ENCODE measurements around the gene ARHGEF40.

Gene ARHGEF40

DNA sequence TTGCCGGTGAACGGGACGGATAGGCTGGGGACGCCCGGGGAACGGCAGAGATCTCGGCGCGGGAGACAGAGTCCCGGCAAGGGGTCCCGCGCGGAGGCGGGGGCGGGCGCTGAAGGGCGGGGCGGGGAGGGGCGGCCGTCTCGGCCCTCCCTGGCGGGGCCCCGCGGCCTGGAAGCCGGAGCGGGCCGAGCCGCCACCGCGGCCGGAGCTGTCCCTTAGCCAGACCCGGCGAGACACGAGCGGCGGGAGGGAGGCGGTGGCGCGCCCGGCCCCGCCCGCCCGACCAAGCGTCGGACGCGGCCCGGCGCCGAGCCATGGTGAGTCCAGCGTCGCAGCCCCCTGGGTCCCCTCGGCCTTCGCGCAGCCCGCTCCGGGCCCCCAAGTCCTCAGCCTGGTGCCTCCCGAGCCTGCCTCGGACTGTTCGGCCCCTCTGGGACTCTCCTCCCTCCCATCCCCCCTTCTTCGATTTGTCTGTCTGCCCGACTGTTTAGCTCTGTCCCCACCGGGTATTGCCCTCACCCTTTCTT, at the start of gene ARHGEF40:
Gene ARHGEF40, plus strand, starts transcription at position 222 of the 527 bp plus-strand sequence. Its CDS starts 93 bp downstream, at position 315.
- no peak for DNase-seq

DNA sequence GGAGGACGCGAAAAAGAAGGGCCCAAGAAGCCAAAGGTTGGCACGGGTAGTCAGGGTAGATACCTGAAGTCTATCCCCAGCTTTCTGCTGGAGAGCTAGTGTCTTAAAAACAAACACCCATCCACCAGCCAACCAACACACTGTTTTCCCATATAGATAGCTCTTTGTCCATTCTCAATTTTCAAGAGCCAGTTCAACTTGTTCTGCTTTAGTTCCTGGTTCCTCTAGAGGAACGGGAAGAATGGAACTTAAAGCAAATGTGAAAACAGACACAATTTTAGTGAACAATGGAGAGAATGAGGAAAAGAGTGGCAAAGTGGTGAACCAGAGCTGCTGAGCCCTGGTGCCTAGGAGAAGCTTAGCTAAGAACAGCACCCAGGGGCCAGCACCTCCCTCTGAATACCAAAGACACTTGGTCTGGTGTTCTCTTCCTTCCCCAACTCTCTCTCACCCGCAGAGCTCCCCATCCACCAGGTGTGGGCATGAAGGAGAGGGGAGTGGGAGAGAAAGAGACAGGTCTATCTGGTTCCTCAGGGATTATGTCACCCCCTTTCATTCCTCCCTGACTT, 49.0 kb upstream of the ARHGEF40 start:
- no peak for DNase-seq

DNA sequence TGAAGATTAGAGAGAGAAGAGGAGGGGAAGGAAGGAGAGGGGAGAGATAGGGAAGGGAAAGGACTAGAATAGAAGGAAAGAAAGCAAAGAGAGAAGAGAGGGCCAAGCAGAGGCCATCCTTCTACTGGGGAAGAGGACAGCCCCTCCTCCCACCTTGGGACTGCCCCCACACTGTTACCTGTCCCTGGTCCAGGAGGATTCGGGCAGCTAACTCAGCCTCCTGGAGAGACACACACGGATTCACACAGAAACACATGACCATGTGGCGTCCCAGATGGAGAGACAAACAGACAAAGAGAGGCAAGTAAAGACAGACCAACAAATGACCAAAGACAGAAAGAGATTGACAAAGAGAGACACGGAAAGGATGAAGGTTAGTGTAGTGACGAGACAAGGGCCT, 47.4 kb upstream of the ARHGEF40 start:
- DNase-seq = no peak

DNA sequence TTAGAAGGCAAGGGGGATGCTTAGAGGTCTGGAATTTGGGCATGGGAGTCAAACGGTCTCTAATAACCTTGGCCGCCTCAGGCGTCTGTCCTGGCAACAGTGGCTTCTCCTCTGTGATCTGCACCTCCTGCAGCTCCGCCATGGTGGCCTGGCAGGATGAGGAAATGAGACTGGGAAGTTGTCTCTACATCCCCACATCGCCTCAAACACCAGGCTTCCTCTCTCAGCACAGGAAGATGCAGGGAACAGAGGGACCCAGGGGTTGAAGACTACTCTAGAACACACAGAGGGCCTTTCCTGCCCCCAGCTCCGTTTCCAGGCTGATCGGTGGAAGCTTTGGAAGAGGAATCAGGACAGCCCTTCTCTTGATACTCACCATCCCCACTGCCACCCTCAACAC, 46.9 kb upstream of the ARHGEF40 start:
- DNase-seq = no peak

DNA sequence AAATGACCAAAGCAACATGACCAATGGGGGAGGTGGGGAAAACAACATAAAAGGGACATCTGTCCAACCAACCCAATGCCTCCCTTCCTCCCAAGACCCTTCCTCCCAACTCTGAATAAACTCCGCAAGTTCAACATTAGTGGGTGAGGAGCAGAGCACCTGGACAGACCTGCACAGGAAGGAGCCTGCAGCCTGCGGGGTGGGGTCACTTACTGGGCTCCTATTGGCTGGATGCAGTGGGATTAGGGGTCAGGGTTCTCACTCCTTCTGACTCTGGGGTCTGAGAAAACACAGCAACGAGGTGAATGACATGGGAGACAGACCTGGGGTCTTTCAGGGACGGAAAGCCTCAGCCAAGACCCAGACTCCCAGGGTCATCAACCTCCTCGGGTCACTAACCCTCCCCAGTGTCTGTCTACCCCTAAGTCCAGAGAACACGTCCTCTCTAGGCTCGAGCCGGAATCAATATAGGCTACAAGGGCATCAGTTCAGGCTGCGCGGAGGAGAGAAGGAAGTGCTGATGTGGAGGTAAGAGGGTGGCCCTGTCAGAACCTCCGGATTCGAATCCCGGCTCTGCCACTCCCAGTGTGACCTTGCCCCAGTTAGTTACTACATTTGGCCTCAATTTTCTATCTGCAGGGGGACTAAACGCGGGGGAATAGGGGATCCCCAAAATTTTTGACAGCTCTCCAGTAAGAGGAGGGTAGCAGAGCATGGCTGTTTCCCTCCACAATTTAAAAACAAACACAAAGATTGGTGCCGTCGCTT, 46.1 kb upstream of the ARHGEF40 start:
- DNase-seq = no peak

DNA sequence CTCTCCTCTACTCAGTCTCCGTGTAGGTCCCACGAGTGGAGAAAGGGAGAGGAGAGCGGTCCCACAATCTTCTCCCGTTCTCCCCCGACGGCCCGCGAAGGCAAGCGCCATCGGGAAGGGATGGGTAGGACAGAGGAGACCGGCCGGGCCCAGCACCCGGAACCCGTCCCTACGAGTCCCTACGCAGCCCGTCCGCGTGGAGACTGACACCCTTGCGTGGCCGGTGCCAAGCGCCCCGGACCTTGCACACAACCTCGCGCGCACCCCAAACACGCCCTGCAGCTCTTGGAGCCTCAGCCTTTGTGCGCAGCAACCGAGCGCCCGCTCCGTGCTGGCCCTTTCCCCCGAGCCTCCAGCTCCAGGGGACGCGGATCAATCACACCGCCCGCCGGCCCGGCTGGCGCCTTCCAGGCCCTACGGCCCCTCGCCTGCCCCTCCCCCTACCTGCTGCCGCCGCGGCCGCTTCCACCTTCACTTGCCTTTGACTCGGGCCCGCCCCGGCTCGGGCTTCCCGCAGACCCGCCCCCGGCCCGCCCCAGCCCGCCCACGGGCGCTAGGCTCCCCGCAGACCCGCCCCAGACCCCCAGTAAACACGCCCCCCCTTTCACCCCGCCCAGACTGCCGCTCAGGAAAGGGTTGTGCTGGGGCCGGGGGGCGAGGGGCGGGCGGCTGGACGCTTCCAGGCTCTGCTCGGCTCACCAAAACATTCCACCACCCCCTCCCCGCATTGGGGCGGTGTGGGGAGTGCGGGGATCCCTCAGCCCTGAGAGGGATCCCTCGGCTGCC, 45.3 kb upstream of the ARHGEF40 start, which contains the start of gene NDRG2:
Gene NDRG2, minus strand, starts transcription at position 477 of the 786 bp plus-strand sequence. CDS start 1,746 bp downstream, outside the sequence.
- peak; percentile 76 for DNase-seq

DNA sequence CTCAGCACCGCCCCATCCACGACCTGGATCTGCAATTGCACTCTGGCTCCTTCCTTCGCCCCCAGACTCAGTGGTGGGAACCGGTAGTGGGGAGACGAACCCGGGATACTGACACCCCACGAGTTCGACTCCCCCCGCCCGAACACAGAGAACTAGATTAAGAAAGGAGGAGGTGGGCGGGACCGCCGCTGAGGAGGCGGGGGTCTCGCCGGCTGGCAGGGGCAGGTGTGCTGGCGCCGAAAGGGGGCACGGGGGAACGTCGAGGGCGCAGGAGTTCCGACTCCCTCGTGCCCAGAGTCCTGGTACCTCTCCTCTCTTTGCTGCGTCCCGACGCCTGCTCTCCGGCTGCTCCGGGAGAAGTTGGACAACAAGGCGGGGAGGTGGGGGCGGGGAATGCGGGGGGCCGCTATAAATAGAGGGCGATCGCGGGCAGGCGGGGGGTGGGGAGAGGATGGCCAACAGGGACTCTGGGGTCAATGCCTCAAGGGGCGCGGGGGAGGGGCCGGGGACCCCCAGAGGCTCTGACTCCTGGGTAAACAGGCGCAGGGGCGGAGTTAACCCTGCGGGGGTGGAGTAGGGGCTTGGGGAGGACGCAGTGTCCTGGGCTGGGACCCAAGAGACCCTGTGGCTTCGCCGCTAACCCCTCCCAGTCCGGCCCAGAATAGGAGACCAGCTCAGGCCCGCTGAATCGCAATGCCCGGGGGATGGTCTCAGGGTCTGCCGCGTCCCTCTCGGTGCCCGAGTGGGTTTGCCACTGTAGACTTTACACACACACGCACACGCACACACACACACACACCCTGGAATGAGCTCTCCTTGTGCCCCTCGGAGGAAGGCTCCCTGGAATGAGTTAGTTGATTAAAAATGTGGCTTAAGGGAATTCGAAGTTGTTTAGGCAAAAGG, 44.5 kb upstream of the ARHGEF40 start:
- no peak for DNase-seq

DNA sequence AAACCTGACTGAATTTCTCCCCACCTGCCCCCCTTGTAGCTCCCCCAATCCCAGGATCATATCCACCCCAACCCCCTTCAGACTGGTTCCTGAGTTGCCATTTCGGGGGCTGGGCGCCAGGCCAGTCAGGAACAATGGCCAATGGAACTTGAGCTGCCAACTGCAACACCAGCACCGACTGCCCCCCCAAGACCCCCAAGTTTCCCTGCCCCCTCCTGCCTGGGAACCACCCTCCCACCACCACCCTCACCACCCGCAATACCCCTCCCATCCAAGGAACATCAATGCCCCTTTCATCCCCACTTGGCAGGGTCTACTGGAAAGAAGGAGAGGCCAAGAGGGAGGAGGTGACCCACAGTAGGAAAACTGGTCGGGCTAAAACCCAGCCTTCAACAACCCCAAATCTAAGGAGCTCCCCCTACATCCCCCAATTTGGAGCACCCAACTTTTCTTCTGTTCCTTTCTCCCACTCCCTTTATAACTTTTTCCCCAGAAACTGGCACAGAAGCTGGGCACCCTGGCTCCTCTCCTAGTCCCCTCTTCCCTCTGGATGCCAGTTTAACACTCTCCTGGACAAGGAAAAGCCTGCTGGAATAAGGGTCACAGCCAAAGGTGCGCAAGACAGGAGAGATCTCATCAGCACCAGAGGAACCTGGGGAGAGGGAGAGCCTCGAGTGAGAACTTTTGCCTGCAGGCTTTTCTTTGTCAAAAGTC, 43.7 kb upstream of the ARHGEF40 start:
- no peak for DNase-seq

DNA sequence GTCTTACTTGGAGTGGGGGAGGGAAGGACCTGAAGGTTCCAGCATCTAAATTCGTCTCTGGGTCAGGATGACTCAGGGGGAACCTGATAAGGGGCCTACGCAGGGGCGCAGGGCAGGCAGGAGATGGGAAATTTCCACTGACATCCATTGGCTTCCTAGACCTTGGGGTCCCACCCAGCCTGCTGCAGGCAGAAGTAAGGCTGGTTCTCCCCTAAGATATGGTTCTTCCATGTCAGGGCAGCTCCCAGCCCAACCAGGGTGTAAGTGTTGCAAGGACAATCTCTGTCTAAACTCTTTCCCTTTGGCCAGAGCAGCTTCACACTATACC, 43.2 kb upstream of the ARHGEF40 start:
- no peak for DNase-seq

DNA sequence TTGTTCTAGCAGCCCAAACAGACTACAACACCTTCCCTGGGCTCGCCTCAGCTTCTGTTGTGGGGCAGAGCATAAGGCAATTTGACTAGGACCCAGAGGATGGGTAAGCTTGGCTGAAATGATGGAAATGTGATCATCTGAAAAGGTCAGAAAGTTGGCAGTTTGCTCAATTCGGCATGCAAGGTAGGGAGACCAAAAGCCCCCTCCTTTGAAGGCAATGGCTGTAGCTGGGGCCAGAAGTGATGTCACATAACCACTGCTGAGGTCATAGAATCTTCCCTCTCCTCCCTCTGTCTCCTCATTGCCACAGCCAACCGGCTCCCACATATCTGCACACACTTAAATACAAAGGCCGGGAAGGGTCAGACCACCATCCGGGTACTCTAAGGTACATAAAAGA, 40.2 kb upstream of the ARHGEF40 start, which contains the start of gene TPPP2:
Gene TPPP2, plus strand, starts transcription at position 301 of the 400 bp plus-strand sequence. CDS start 365 bp downstream, outside the sequence.
- DNase-seq = no peak

DNA sequence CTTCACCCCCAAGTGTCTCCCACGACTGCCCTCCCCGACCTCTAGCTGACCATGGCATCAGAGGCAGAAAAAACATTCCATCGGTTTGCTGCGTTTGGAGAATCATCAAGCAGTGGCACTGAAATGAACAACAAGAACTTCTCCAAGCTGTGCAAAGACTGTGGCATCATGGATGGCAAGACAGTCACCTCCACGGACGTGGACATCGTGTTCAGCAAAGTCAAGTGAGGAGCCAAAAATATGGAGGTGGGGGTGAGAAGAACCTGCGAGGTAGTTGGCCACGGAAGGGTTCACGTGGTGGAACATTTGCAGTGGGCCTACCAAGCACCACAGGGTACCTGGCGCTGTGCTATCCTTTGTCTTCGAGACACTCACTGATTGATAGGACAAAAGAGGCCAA, 39.6 kb upstream of the ARHGEF40 start:
- no peak for DNase-seq

DNA sequence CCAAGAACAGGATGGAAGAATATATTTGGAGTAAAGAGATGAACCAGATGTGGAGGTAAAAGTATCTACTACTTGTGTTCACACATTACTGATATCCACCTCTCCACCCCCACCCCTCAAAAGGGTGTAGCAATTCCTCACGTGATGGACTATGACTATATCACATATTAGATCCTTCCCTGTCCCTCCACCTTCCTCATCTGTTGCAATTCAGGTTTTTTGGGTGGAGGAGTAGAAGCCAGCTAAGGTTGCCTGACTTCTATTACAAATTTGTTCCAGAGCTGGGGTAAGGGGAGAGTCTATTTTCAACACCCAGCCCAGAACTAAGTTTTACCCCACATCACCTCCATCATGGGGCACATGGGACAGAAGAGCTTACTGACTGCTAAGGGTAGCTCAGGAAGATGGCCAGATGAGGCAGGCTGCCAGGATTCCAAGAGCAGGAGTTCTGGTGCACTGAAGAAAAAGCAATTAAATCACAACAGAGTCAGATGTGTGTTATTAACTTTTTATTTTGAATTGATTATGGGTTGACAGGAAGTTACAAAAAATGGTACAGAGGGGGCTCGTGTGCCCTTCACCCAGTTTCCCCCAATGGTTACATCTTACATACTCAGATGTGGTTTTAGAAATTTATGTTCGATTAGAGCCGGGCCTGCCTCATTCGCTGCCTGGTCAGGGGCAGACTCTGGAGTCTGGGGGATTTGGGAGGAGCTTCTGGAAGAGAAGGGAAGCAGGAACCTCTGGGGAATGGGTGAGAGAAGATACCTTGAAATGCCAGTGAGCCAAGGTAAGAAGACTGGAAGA, 37.6 kb upstream of the ARHGEF40 start:
- DNase-seq = no peak

DNA sequence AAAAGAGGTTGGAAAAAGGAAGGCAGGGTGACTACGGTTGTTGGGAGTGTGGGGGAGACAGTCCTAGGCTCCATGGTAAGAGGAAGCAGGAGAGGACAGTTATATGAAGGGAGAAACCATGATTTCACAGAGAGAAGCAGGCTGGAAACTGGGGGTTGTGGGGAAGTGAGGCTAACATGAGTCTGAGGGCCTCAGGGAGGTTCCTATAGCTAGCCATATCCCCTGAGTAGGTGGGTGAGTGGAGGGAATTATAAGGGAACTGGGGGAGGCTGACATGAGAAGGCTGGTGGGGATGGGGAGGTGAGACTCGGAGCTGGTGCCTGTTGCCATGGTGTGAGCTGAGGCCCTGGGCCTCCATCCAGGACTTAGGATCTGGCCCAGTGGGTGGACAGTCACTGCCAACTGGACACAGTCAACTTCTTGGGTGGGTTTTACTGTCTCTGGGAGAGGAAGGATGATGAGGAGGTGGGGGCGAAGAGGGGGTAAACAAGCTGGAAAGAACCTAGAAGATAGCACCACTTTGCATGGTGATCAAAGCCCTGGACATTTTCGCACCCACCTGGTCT, 36.9 kb upstream of the ARHGEF40 start:
- no peak for DNase-seq

DNA sequence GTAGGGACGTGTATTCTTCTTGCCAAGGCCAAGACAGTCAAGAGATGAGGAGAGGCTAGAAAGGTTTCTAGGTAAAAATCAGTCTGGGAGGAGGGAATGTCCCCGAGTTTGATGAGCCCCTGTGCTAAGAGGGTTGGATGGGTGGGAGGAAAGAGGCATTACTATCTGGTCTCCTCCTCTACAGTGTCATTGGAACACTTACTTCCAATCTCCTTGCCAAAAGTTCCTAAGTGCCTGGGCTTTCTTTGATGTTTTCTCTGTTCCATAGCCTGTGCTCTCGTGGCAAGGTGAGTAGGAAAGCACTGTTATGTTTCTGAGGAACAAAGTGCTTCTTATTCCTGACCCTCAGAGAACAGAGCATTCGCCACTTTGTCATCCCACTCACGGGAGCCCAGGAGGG, 35.4 kb upstream of the ARHGEF40 start, which contains the start of gene RNASE13:
Gene RNASE13, minus strand, starts transcription at position 101 of the 400 bp plus-strand sequence. CDS start 519 bp downstream, outside the sequence.
- no peak for DNase-seq

DNA sequence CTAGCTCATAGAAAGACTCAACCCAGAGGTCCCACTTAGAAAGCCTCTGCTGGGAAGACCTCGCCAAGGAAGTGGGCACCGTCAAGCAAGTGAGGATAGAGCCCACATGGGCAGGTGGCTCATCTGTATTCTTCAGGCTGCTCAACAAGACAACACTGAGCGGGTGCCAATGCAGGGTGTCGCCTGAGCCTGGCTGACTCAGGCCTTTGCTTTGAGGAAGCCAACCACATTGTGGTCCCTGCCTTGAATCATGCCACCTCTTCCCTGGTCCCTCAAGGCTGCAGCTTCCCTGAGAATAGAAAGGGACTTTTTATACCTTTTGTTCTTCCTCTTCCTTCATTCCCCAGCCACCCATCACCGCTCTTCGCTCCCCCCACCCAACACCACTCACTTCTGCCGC, 33.4 kb upstream of the ARHGEF40 start:
- DNase-seq = no peak

DNA sequence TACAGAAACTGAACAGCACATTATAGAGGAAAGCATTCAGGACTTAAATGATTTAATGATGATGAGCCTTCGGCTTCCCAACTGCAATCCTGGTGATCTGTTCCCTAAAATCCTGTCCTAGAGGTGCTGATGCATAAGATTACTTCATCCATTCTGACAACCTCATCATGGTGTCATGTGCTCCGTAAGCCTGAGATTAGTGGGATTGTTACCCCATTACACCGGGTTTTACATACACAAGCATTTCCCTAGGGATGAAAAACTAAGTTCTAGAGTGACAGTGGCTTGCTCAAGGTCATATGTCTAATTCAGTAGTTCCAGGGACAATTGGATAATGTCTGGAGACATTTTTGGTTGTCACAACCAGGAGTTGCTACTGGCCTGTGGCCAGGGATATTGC, 32.9 kb upstream of the ARHGEF40 start:
- no peak for DNase-seq

DNA sequence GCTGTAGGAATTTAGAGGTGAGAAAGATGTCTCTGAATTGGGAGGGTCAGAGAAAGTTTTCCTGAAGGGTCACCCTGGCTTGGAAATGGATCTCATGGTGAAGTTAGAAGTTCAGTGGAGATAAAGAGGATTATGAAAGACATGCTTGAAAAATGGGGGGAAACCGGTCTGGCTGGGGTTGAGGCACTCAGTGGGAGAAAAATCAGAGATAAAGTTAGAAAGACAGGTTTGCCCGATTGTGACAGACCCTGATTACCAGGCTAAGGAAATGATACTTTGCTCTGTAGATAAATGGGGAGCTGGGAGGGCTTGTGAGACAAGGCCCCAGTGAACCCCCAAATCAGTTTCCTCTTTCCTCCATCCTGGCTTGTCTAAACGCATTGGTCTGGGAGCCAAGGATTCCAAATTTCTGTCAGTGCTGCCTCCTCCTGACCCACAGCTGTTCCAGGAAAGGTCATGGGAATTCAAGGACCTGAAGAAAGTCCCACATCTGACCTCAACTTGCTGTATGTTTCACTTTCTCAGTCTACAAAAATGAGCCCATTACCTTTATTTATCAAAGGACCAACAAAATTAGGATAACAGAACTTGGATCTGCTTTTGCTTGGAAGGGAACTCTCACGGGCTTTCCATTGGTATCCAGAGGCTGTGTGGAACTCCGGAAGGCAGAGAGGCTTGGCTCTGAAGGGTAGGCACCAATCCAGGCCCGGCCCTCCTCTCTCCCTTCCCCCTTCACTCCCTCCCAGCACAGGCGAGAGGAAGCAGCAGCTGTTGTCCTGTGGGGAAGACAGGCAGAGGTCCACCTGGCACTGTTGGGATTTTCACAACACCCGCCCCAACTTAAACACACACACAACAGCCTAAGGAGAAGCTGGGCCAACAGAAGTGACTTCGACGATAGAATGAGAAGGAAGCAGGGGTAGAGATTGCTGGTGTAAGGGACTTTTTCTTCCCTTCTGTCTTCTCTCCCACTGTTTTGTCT, 31.4 kb upstream of the ARHGEF40 start:
- no peak for DNase-seq

DNA sequence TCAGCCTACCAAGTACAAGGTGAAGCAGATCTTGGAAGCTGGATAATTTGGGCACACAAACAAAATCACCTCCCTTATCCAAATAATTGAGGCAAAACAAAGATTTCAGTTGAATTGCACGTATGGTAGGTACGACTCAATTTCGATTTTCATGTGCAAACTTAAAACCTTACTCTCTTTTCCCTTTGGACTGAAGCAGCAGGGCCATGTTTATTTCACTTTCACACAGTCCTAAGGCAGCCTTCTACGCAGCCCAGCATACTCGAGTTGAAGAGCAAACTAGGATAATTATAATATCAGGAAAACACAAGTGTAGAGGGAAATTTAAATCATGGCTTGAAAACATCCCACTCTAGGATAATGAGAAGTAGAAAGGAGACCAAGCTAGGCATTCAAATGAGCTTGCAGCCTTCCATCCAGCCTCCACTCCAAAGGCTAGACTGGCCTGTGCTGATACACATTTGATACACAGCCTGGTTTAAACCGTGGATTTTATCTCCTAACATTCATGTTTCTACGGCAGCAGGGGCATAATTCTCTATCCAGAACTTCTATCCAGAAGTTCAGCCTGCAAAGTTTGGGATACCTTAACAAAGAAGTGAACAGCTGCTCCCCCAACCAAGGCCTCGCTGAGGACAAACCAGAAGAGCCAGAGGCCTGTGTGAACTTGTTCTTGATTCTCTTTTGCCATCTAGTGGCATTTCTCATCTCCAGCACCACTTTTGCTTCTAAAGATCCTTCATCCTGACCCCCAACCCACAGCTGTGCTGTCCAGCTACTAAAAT, 30.3 kb upstream of the ARHGEF40 start:
- no peak for DNase-seq
